IMR-90 (cell line): ENCODE measurements around the gene SERPINA5. TPM values are rescaled to one million over a fixed set of nuclear protein-coding genes. Genes with fewer than 3 reads are reported as not detected.

Experiments used
- ATAC-seq: fragments of 200-7000 bp; cut with Tn5 transposase; 2 replicates; pipeline ENCODE4 v1.9.1; 2020; ENCODE audit warnings: low read depth, mild to moderate bottlenecking, moderate library complexity
- BruUV-seq: library from RNA; stranded (reverse); fragments of 400-500 nt; replicated peaks from 2 replicates; lab custom pipeline; 2021; lab: Mats Ljungman, UMichigan
- CTCF ChIA-PET: fragments of 300-600 bp; formaldehyde crosslinking; extraction: SDS; loops from one replicate; lab custom pipeline; 2021; ENCODE audit warnings: antibody characterized with exemption; lab: Yijun Ruan, JAX
- POLR2A ChIA-PET: fragments of 300-600 bp; sonication (Branson Sonifier 250); formaldehyde crosslinking; loops from one replicate; lab custom pipeline; 2022; ENCODE audit warnings: antibody characterized with exemption; ENCODE audit not compliant: unreplicated experiment; lab: Charles Lee
- DNase-seq: peaks from one replicate; pipeline ENCODE4 v3.0.0; 2013
- H2AFZ ChIP-seq: replicated peaks from 2 replicates; pipeline ENCODE3; 2013; ENCODE audit warnings: low read length, mild to moderate bottlenecking; ENCODE audit not compliant: poor library complexity
- H2AK5ac ChIP-seq: 2 replicates; pipeline ENCODE4 v1.6.1; 2013; ENCODE audit warnings: low read depth, low read length, inconsistent platforms
- H2AK9ac ChIP-seq: replicated peaks from 2 replicates; pipeline ENCODE3; 2013; ENCODE audit warnings: mild to moderate bottlenecking, low read depth, low read length, moderate library complexity; ENCODE audit not compliant: poor library complexity
- H2BK120ac ChIP-seq: 2 replicates; pipeline ENCODE4 v1.6.1; 2013; ENCODE audit warnings: low read depth, low read length, inconsistent platforms
- H2BK15ac ChIP-seq: 3 replicates; pipeline ENCODE4 v1.6.1; 2013; ENCODE audit warnings: low read depth, low read length, inconsistent platforms
- H2BK20ac ChIP-seq: 2 replicates; pipeline ENCODE4 v1.6.1; 2013; ENCODE audit warnings: low read depth, mild to moderate bottlenecking, inconsistent platforms, low read length, moderate library complexity
- H2BK5ac ChIP-seq: 2 replicates; pipeline ENCODE4 v1.6.1; 2013; ENCODE audit warnings: mild to moderate bottlenecking, low read depth, low read length, inconsistent platforms; ENCODE audit not compliant: poor library complexity, severe bottlenecking
- H3K14ac ChIP-seq: replicated peaks from 2 replicates; pipeline ENCODE4 v1.6.1; 2013; ENCODE audit warnings: low read depth, low read length, inconsistent platforms
- H3K18ac ChIP-seq: 2 replicates; pipeline ENCODE4 v1.6.1; 2013; ENCODE audit warnings: low read depth, low read length, control low read depth
- H3K23ac ChIP-seq: 2 replicates; pipeline ENCODE4 v1.6.1; 2013; ENCODE audit warnings: low read depth, low read length, inconsistent platforms
- H3K27ac ChIP-seq: 2 replicates; pipeline ENCODE4 v1.5.1; 2013; ENCODE audit warnings: mild to moderate bottlenecking, control low read depth, low read length; ENCODE audit not compliant: insufficient read depth
- H3K27me3 ChIP-seq: 2 replicates; pipeline ENCODE4 v1.6.1; 2013; ENCODE audit warnings: low read length; ENCODE audit not compliant: control insufficient read depth, insufficient read depth
- H3K36me3 ChIP-seq: 2 replicates; pipeline ENCODE4 v1.6.1; 2013; ENCODE audit warnings: low read length, mixed read lengths; ENCODE audit not compliant: control insufficient read depth, insufficient read depth
- H3K4ac ChIP-seq: 2 replicates; pipeline ENCODE4 v1.6.1; 2013; ENCODE audit warnings: low read depth, low read length, inconsistent platforms
- H3K4me1 ChIP-seq: 2 replicates; pipeline ENCODE4 v1.6.1; 2013; ENCODE audit warnings: low read length, mixed read lengths; ENCODE audit not compliant: control insufficient read depth, insufficient read depth
- H3K4me2 ChIP-seq: 2 replicates; pipeline ENCODE4 v1.6.1; 2013; ENCODE audit warnings: low read depth, mild to moderate bottlenecking, control low read depth, low read length, moderate library complexity
- H3K4me3 ChIP-seq: 2 replicates; pipeline ENCODE4 v1.5.1; 2013; ENCODE audit warnings: low read depth, mild to moderate bottlenecking, control low read depth, low read length, moderate library complexity; ENCODE audit not compliant: insufficient read depth
- H3K56ac ChIP-seq: 2 replicates; pipeline ENCODE4 v1.6.1; 2013; ENCODE audit warnings: low read length, inconsistent platforms; ENCODE audit not compliant: insufficient read depth; ENCODE audit errors: extremely low read depth
- H3K79me1 ChIP-seq, 2 experiments: 2 replicates each; pipeline ENCODE4 v1.6.1; 2013; ENCODE audit warnings: low read length in 2 of 2, inconsistent platforms in 1 of 2, low read depth in 1 of 2
- H3K9ac ChIP-seq: 2 replicates; pipeline ENCODE4 v1.6.1; 2013; ENCODE audit warnings: low read depth, low read length, control low read depth
- H3K9me1 ChIP-seq: 2 replicates; pipeline ENCODE4 v1.6.1; 2013; ENCODE audit warnings: low read length, inconsistent platforms; ENCODE audit not compliant: insufficient read depth
- H3K9me3 ChIP-seq: 2 replicates; pipeline ENCODE4 v1.6.1; 2013; ENCODE audit warnings: low read length; ENCODE audit not compliant: control insufficient read depth, insufficient read depth
- H4K20me1 ChIP-seq: 2 replicates; pipeline ENCODE4 v1.6.1; 2013; ENCODE audit warnings: low read length, inconsistent platforms; ENCODE audit not compliant: insufficient read depth
- H4K5ac ChIP-seq: 2 replicates; pipeline ENCODE4 v1.6.1; 2013; ENCODE audit warnings: mild to moderate bottlenecking, low read depth, low read length, control low read depth
- H4K8ac ChIP-seq, 2 experiments: 2 replicates each; pipeline ENCODE4 v1.6.1; 2013; ENCODE audit warnings: low read depth in 2 of 2, low read length in 2 of 2, control low read depth in 1 of 2, inconsistent platforms in 1 of 2
- H4K91ac ChIP-seq: 2 replicates; pipeline ENCODE4 v1.6.1; 2013; ENCODE audit warnings: low read depth, low read length, inconsistent platforms; ENCODE audit not compliant: insufficient read depth
- BHLHE40 ChIP-seq: fragments of 150-350 bp; IDR thresholded peaks from 2 replicates; pipeline ENCODE4 v1.6.1; 2016; ENCODE audit warnings: mild to moderate bottlenecking, low read depth, low read length
- CEBPB ChIP-seq: IDR thresholded peaks from 2 replicates; pipeline ENCODE4 v1.6.1; 2012; ENCODE audit warnings: low read depth, low read length, improper control_type of control experiment
- CHD1 ChIP-seq: IDR thresholded peaks from 2 replicates; pipeline ENCODE4 v1.6.1; 2012; ENCODE audit warnings: low read depth, low read length, improper control_type of control experiment
- ELK1 ChIP-seq: fragments of 150-350 bp; IDR thresholded peaks from 2 replicates; pipeline ENCODE4 v1.6.1; 2016; ENCODE audit warnings: low read depth, mild to moderate bottlenecking, low read length, moderate library complexity, borderline replicate concordance
- FOS ChIP-seq: fragments of 150-350 bp; IDR thresholded peaks from 2 replicates; pipeline ENCODE4 v1.6.1; 2016; ENCODE audit warnings: low read depth, low read length
- MAZ ChIP-seq: IDR thresholded peaks from 2 replicates; pipeline ENCODE4 v1.6.1; 2012; ENCODE audit warnings: low read depth, mild to moderate bottlenecking, low read length, improper control_type of control experiment, moderate library complexity, borderline replicate concordance
- MXI1 ChIP-seq: IDR thresholded peaks from 2 replicates; pipeline ENCODE4 v1.6.1; 2012; ENCODE audit warnings: low read depth, mild to moderate bottlenecking, low read length, moderate library complexity, borderline replicate concordance
- NFE2L2 ChIP-seq: fragments of 150-350 bp; IDR thresholded peaks from 2 replicates; pipeline ENCODE4 v1.6.1; 2016; ENCODE audit warnings: low read depth, mild to moderate bottlenecking, low read length
- POLR2A ChIP-seq: IDR thresholded peaks from 2 replicates; pipeline ENCODE4 v1.6.1; 2012; ENCODE audit warnings: mild to moderate bottlenecking, low read depth, low read length
- RAD21 ChIP-seq: IDR thresholded peaks from 2 replicates; pipeline ENCODE4 v1.6.1; 2012; ENCODE audit warnings: low read length, improper control_type of control experiment
- RCOR1 ChIP-seq: IDR thresholded peaks from 2 replicates; pipeline ENCODE4 v1.6.1; 2012; ENCODE audit warnings: mild to moderate bottlenecking, low read length, improper control_type of control experiment; ENCODE audit not compliant: insufficient replicate concordance
- RFX5 ChIP-seq: IDR thresholded peaks from 2 replicates; pipeline ENCODE4 v1.8.0; 2012; ENCODE audit warnings: low read depth, mild to moderate bottlenecking, low read length, moderate library complexity
- SMC3 ChIP-seq: fragments of 150-350 bp; IDR thresholded peaks from 2 replicates; pipeline ENCODE4 v1.6.1; 2016; ENCODE audit warnings: low read depth, mild to moderate bottlenecking, antibody characterized with exemption, low read length, moderate library complexity
- USF2 ChIP-seq: fragments of 150-350 bp; IDR thresholded peaks from 2 replicates; pipeline ENCODE4 v1.6.1; 2017; ENCODE audit warnings: mild to moderate bottlenecking, antibody characterized with exemption, low read length, low read depth
- WGBS, 2 experiments: methylation state at CpG; one replicate each; pipeline versions ENCODE4 v1.1.5 to v1.1.7; 2013; ENCODE audit warnings: missing lambda C conversion rate in 2 of 2; ENCODE audit not compliant: insufficient read length in 1 of 2; ENCODE audit errors: extremely low coverage in 2 of 2; 5-methylcytosine and 5-hydroxymethylcytosine counted together
- dilution Hi-C: fragments of 300-500 bp; cut with HindIII; formaldehyde crosslinking; loops from one replicate; pipeline ENCODE4 v1.14.3; 2018; ENCODE audit warnings: low sequenced_read_pairs; ENCODE audit not compliant: unreplicated experiment
- in situ Hi-C: fragments of 300-500 bp; cut with MboI; formaldehyde crosslinking; loops from 3 replicates; pipeline ENCODE4 v1.14.3; 2019; ENCODE audit warnings: low sequenced_read_pairs, inconsistent platforms, mixed read lengths
- intact Hi-C: fragments of 100-400 bp; cut with micrococcal nuclease; formaldehyde crosslinking; loops from 2 replicates; pipeline ENCODE4 v1.10.0; 2022
- polyA plus RNA-seq, 3 experiments: library from polyadenylated mRNA; depleted of rRNA; stranded (reverse); fragments of >200 nt; gene quantifications; 2 replicates each; pipeline ENCODE4 v1.2.3, GENCODE V29; 2012; ENCODE audit warnings: low replicate concordance in 1 of 3
- total RNA-seq: library from RNA; depleted of rRNA; stranded (reverse); fragments of >200 nt; gene quantifications from 2 replicates; pipeline ENCODE4 v1.2.3, GENCODE V29; 2012

SERPINA5 gene
- total and polyA plus RNA-seq, 2 of the 4 experiments (the other 2 are of a cell fraction): not detected

GRCh38 chr14:94541234-94541975 lies 39.8 kb upstream of the SERPINA5 start (continued):
- no peak for TF ChIP-seq RFX5

GRCh38 chr14:94542111-94542810 lies 39.0 kb upstream of the SERPINA5 start:
- Histone ChIP-seq H4K91ac (no peak overlapping the region), H2BK15ac (no peak overlapping the region), H3K56ac (no peak overlapping the region), H3K79me1 (no peaks in the 10 kb centered on the region), H3K9ac (no peak overlapping the region), H3K4me1 (no peaks in the 10 kb centered on the region), H2AK5ac (no peak overlapping the region), H3K9me3 (0 out of 2 replicates have a peak, but pooled peaks cover 4% of the 10 kb centered on the region), H3K23ac (no peak overlapping the region), H2AFZ (peak overlapping the region; percentile 64), H3K27ac (no peak overlapping the region), H2BK20ac (no peak overlapping the region), H2BK120ac (no peak overlapping the region), H4K20me1 (no peaks in the 10 kb centered on the region), H3K14ac (no peak overlapping the region), H3K18ac (no peak overlapping the region), H3K27me3 (no peaks in the 10 kb centered on the region), H4K8ac (peak overlapping the region; percentile 24 to 42; a peak in 2 of 4 replicates), H2AK9ac (no peak overlapping the region), H3K9me1 (no peaks in the 10 kb centered on the region), H3K4ac (no peak overlapping the region), H4K5ac (no peak overlapping the region), H3K4me2 (no peak overlapping the region), H3K4me3 (no peak overlapping the region), H3K36me3 (no peaks in the 10 kb centered on the region), H2BK5ac (no peak overlapping the region)
- BruUV-seq: no TSS peak
- ChIA-PET POLR2A (interaction anchor here (0.7 kb wide), 1 partner anchor 197 kb away, joined by 3 read pairs; no protein-coding TSS in a partner anchor), CTCF (interaction anchor here (0.8 kb wide), 1 partner anchor 119 kb away, joined by 3 read pairs; no protein-coding TSS in a partner anchor)
- 34% methylated on average over 2 of the region's 12 CpGs; no CpG with 5 or more reads in 1 of the 2 experiments for WGBS, 2 experiments
- intact Hi-C loops (no loop called here), in situ Hi-C loops (no loop called here), dilution Hi-C loops (no loop called here)
- peak; percentile 62 for ATAC-seq
- peak; percentile 44 for DNase-seq
- TF ChIP-seq NFE2L2 (no peak), RCOR1 (no peak), POLR2A (no peak), RAD21 (no peak), BHLHE40 (no peak), RFX5 (no peak), USF2 (no peak), CHD1 (no peak), CEBPB (no peak), ELK1 (no peak), MAZ (no peak), SMC3 (no peak), MXI1 (no peak), FOS (no peak)
